KBM-7 (cell line): ENCODE data around the gene TPPP3.
"Not testable (repeated sequence)": the region's sequence is repeated elsewhere in the genome, so short reads cannot be mapped to it uniquely, and the experiment has no call there.

ENCODE experiments used
- DNase-seq: peaks from one replicate; pipeline ENCODE4 v3.0.0-alpha.2; 2015
- in situ Hi-C: fragments of 300-500 bp; cut with MboI; formaldehyde crosslinking; loops from 2 replicates; pipeline ENCODE4 v1.14.3; 2020; ENCODE audit warnings: low sequenced_read_pairs, low pct_unique_long_range_greater_than_20kb, mixed read lengths

The TPPP3 gene

GRCh38 chr16:67364600-67365235, 28.6 kb downstream of the TPPP3 start:
- in situ Hi-C loops, result no loop called here
- peak; percentile 32 for DNase-seq

GRCh38 chr16:67361038-67361437, 32.3 kb downstream of the TPPP3 start:
- no peak for DNase-seq
- in situ Hi-C loops, result no loop called here

- in situ Hi-C loops, DNase-seq: not testable (repeated sequence)
These were observed 33.6 kb downstream of the TPPP3 start for GRCh38 chr16:67359540-67360269.

- in situ Hi-C loops, result no loop called here
- no peak for DNase-seq
These were observed 35.7 kb downstream of the TPPP3 start for GRCh38 chr16:67357561-67357960.

GRCh38 chr16:67356396-67356795, 36.9 kb downstream of the TPPP3 start:
- no peak for DNase-seq
- in situ Hi-C loops, result no loop called here

- DNase-seq, in situ Hi-C loops: not testable (repeated sequence)
These were observed 40.8 kb downstream of the TPPP3 start for GRCh38 chr16:67352463-67352862.

- in situ Hi-C loops, result no loop called here
- no peak for DNase-seq
These were observed 43.0 kb downstream of the TPPP3 start for GRCh38 chr16:67350324-67350723.

- DNase-seq, result peak; percentile 60
- in situ Hi-C loops, result no loop called here
These were observed 44.1 kb downstream of the TPPP3 start for GRCh38 chr16:67349172-67349571.

- no peak for DNase-seq
- in situ Hi-C loops, result no loop called here
These were observed 47.0 kb downstream of the TPPP3 start for GRCh38 chr16:67346341-67346740.

GRCh38 chr16:67345401-67345800, 47.9 kb downstream of the TPPP3 start:
- in situ Hi-C loops, result no loop called here
- no peak for DNase-seq

GRCh38 chr16:67342616-67343015, 50.7 kb downstream of the TPPP3 start:
- in situ Hi-C loops, result no loop called here
- DNase-seq, result no peak

- in situ Hi-C loops, result no loop called here
These were observed 52.0 kb downstream of the TPPP3 start for GRCh38 chr16:67341250-67341649.

More at GRCh38 chr16:67341250-67341649, 52.0 kb downstream of the TPPP3 start:
- DNase-seq, result no peak
